Measurements from ENCODE around the gene ZNF286A. TPM values are rescaled to one million over a fixed set of nuclear protein-coding genes. Genes with fewer than 3 reads are reported as not detected.
"Not testable (repeated sequence)": the region's sequence is repeated elsewhere in the genome, so short reads cannot be mapped to it uniquely, and the experiment has no call there.

Gene ZNF286A
- total RNA-seq, result 10 to 100 TPM; 30.1 to 35.3 TPM

DNA sequence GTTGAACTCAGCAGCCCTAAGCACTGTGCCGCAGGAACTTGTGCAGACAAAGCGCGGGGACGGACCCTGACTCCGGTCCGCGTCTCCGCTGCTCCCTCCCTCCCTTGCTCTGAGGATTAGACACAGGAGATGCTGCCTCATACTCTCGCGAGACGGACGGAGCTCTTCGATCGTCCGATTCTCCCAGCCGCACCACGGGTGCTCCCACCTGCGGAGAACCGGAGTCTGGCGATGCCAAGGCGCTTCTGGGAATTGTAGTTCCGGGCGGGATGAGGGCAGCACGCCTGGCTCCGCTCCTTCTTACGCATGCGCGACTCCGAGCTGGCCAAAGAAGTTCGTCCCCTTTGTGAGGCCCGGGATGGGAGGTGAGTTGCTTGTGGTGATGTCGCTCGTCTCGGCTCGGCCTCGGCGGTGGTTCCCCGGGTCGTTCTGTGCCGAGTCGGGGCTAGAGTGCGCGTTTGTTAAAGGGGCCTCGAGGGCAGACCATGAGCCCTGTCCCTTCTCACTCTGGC is at the start of gene ZNF286A:
Gene ZNF286A, plus strand, starts transcription at position 340 of the 512 bp plus-strand sequence. CDS start 578 bp downstream, outside the sequence.
- H3K9me3 Mint-ChIP-seq (ENCODE audit: low read depth); H3K4me1 Mint-ChIP-seq; CTCF ChIA-PET; POLR2A ChIA-PET; H3K27me3 Mint-ChIP-seq: not testable (repeated sequence)
- Mint-ChIP-seq H3K27ac (peak within 1 kb of the TSS; percentile 82), H3K36me3 (ENCODE audit: low read depth) (peaks cover 22% of the 10 kb centered on the region), H3K4me3 (peak within 1 kb of the TSS; percentile 83)
- peak; percentile 97 for DNase-seq
- peak; percentile 96 for ATAC-seq
- intact Hi-C loops (cut with DNase I, micrococcal nuclease), result loop anchor here in 1 of 2 experiments (1.0 kb wide), 1 partner anchor 15 kb away; the partner anchor contains the start of gene TRIM16

- no peaks in the 10 kb centered on the region for H3K27me3 Mint-ChIP-seq
- no peak overlapping the region for H3K4me3 Mint-ChIP-seq
- intact Hi-C loops (cut with DNase I, micrococcal nuclease), result no loop called here
- ChIA-PET CTCF (interaction anchor here (0.6 kb wide), 1 partner anchor 101 kb away, joined by 3 read pairs; no protein-coding TSS in a partner anchor), POLR2A (no interaction called here)
- peaks cover 12% of the 10 kb centered on the region for H3K4me1 Mint-ChIP-seq
- H3K9me3 Mint-ChIP-seq (ENCODE audit: low read depth), result no peaks in the 10 kb centered on the region
- H3K36me3 Mint-ChIP-seq (ENCODE audit: low read depth), result no peaks in the 10 kb centered on the region
- DNase-seq (no peak), ATAC-seq (no peak)
- no peak overlapping the region for H3K27ac Mint-ChIP-seq
These were observed 49.6 kb upstream of the ZNF286A start for GRCh38 chr17:15649861-15650421.

DNA sequence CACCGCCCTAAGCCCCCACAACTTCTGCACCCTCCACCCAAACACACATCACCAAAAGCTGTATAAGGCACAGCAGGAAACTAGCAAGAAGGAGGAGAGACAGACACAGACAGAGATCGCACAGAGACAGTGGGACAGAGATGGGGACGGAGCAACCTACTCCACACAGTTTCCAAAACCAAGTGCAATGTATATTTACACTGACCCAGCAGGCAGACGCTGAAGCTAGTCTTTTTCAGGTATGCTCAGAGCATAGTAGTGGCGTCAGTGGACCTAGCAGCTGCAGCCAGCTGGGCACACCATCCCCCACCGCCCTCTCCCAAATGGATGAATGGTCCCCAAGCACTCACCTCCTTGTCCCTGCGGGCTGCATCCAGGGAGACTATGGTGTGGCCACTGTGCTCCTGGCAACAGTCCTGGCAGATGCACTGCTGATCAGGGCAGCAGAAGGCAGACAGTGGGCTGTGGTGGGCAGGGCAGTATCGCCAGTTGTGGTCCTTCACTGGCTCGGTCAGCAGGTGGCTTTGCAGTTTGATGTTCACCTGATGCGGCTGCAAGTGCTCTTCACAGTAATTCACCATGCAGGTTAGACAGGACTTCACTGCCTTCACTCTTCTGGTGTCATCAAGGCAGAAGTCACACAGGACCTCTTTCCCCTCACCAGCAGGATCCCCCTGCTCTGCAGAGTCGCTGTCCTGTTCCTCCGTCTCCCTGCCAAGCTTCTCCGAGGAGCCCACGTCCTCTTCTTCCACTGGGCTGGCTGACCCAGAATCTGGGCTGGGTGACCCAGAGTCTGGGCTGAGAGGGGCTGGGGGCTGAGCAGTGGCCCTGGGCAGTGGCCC is 48.6 kb upstream of the ZNF286A start:
- no peak overlapping the region for H3K4me3 Mint-ChIP-seq
- intact Hi-C loops (cut with DNase I, micrococcal nuclease), result no loop called here
- POLR2A ChIA-PET, result no interaction called here
- DNase-seq (no peak), ATAC-seq (no peak)
- no peak overlapping the region for H3K27ac Mint-ChIP-seq
- peaks cover 8% of the 10 kb centered on the region for H3K4me1 Mint-ChIP-seq
- H3K36me3 Mint-ChIP-seq (ENCODE audit: low read depth), result no peaks in the 10 kb centered on the region
- no peaks in the 10 kb centered on the region for H3K9me3 Mint-ChIP-seq (ENCODE audit: low read depth)
- CTCF ChIA-PET, result no interaction called here
- H3K27me3 Mint-ChIP-seq, result no peaks in the 10 kb centered on the region

GRCh38 chr17:15651583-15652110 is 47.9 kb upstream of the ZNF286A start:
- Mint-ChIP-seq H3K36me3 (ENCODE audit: low read depth) (peaks cover 3% of the 10 kb centered on the region), H3K9me3 (ENCODE audit: low read depth) (no peaks in the 10 kb centered on the region), H3K27me3 (no peaks in the 10 kb centered on the region), H3K27ac (no peak overlapping the region), H3K4me1 (peaks cover 8% of the 10 kb centered on the region), H3K4me3 (peak overlapping the region; percentile 15)
- ChIA-PET POLR2A (no interaction called here), CTCF (interaction anchor here (0.5 kb wide), 1 partner anchor 349 kb away, joined by 3 read pairs; no protein-coding TSS in a partner anchor)
- intact Hi-C loops (cut with DNase I, micrococcal nuclease), result no loop called here
- ATAC-seq (peak; percentile 89), DNase-seq (peak; percentile 64)

GRCh38 chr17:15652960-15653359 is 46.6 kb upstream of the ZNF286A start:
- no peaks in the 10 kb centered on the region for H3K9me3 Mint-ChIP-seq (ENCODE audit: low read depth)
- no peaks in the 10 kb centered on the region for H3K27me3 Mint-ChIP-seq
- peak overlapping the region; percentile 22 for H3K27ac Mint-ChIP-seq
- intact Hi-C loops (cut with DNase I, micrococcal nuclease), result no loop called here
- H3K4me3 Mint-ChIP-seq, result no peak overlapping the region
- ATAC-seq, result no peak
- ChIA-PET CTCF (no interaction called here), POLR2A (no interaction called here)
- no peak for DNase-seq
- peaks cover 8% of the 10 kb centered on the region for H3K36me3 Mint-ChIP-seq (ENCODE audit: low read depth)
- peaks cover 8% of the 10 kb centered on the region for H3K4me1 Mint-ChIP-seq

- CTCF ChIA-PET; H3K36me3 Mint-ChIP-seq (ENCODE audit: low read depth); H3K4me3 Mint-ChIP-seq; POLR2A ChIA-PET; H3K4me1 Mint-ChIP-seq; H3K9me3 Mint-ChIP-seq (ENCODE audit: low read depth); DNase-seq; intact Hi-C loops (cut with DNase I, micrococcal nuclease); H3K27me3 Mint-ChIP-seq; H3K27ac Mint-ChIP-seq; ATAC-seq: not testable (repeated sequence)
These were observed 45.2 kb upstream of the ZNF286A start for GRCh38 chr17:15654401-15654800.

GRCh38 chr17:15654886-15655561 is 44.5 kb upstream of the ZNF286A start:
- intact Hi-C loops (cut with DNase I, micrococcal nuclease), result no loop called here
- Mint-ChIP-seq H3K4me1 (peaks cover 8% of the 10 kb centered on the region), H3K27ac (no peak overlapping the region), H3K4me3 (no peak overlapping the region), H3K9me3 (ENCODE audit: low read depth) (no peaks in the 10 kb centered on the region), H3K27me3 (no peaks in the 10 kb centered on the region), H3K36me3 (ENCODE audit: low read depth) (peaks cover 8% of the 10 kb centered on the region)
- ChIA-PET CTCF (no interaction called here), POLR2A (no interaction called here)
- ATAC-seq (no peak), DNase-seq (no peak)

GRCh38 chr17:15657868-15658267 is 41.7 kb upstream of the ZNF286A start:
- POLR2A ChIA-PET, result no interaction called here
- CTCF ChIA-PET, result interaction anchor here (0.7 kb wide), 1 partner anchor 59 kb away, joined by 3 read pairs; no protein-coding TSS in a partner anchor
- H3K36me3 Mint-ChIP-seq (ENCODE audit: low read depth), result peaks cover 14% of the 10 kb centered on the region
- H3K4me1 Mint-ChIP-seq, result no peaks in the 10 kb centered on the region
- ATAC-seq, result no peak
- no peak for DNase-seq
- H3K4me3 Mint-ChIP-seq, result no peak overlapping the region
- no peak overlapping the region for H3K27ac Mint-ChIP-seq
- H3K27me3 Mint-ChIP-seq, result no peaks in the 10 kb centered on the region
- intact Hi-C loops (cut with DNase I, micrococcal nuclease), result no loop called here
- no peaks in the 10 kb centered on the region for H3K9me3 Mint-ChIP-seq (ENCODE audit: low read depth)

DNA sequence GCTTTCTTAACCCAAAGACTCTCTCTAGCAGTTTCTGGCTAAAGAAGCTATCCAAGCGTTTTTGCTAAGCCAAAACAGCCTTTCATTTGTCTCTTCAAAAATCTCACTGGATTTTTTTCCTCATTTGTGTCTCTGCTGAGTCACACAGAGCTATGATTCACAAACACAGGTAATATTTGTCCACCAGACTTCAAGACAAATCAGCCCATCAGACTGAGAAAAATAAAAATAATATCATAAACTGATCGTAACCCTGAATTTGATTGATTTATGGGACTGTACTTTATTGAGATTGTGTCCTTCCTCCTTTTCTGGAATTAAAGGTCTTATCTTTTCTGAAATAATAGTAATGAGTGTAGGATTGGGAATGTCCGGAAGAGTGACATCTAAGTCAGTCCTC is 41.3 kb upstream of the ZNF286A start:
- ChIA-PET CTCF (interaction anchor here (0.7 kb wide), 1 partner anchor 59 kb away, joined by 3 read pairs; no protein-coding TSS in a partner anchor), POLR2A (no interaction called here)
- Mint-ChIP-seq H3K9me3 (ENCODE audit: low read depth) (no peaks in the 10 kb centered on the region), H3K36me3 (ENCODE audit: low read depth) (peaks cover 18% of the 10 kb centered on the region), H3K4me3 (no peak overlapping the region), H3K27ac (no peak overlapping the region), H3K4me1 (no peaks in the 10 kb centered on the region), H3K27me3 (no peaks in the 10 kb centered on the region)
- intact Hi-C loops (cut with DNase I, micrococcal nuclease), result no loop called here
- no peak for DNase-seq
- no peak for ATAC-seq

DNA sequence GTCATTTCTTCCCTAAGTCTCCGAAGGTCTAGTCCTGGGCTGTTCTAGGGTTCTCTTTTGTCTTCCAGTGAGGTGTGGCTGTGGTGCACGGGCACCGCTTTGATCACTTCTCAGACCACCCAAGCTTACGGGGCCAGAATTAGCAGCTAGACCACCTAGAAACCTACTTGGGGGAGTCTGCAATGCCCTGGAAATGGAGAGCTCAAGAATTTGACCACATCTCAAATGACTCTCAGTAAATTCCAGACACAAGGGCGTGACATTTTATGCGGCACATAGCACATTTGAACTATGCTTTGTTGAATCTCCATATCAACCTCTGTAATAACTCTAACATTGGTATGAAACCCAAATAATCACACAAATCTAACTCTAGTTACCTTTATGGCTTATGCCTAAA is 40.3 kb upstream of the ZNF286A start:
- DNase-seq (no peak), ATAC-seq (no peak)
- Mint-ChIP-seq H3K4me1 (no peaks in the 10 kb centered on the region), H3K27ac (no peak overlapping the region), H3K9me3 (ENCODE audit: low read depth) (no peaks in the 10 kb centered on the region), H3K4me3 (no peak overlapping the region), H3K36me3 (ENCODE audit: low read depth) (peaks cover 27% of the 10 kb centered on the region), H3K27me3 (no peaks in the 10 kb centered on the region)
- POLR2A ChIA-PET, result interaction anchor here (0.6 kb wide), 2 partner anchors 53 to 86 kb away, joined by 3 to 4 read pairs; no protein-coding TSS in a partner anchor
- intact Hi-C loops (cut with DNase I, micrococcal nuclease), result no loop called here
- CTCF ChIA-PET, result interaction anchor here (0.6 kb wide), 1 partner anchor 517 kb away, joined by 3 read pairs; no protein-coding TSS in a partner anchor

- peaks cover 30% of the 10 kb centered on the region for H3K36me3 Mint-ChIP-seq (ENCODE audit: low read depth)
- POLR2A ChIA-PET, result interaction anchor here (0.6 kb wide), 2 partner anchors 52 to 86 kb away, joined by 3 to 4 read pairs; no protein-coding TSS in a partner anchor
- intact Hi-C loops (cut with DNase I, micrococcal nuclease), result no loop called here
- H3K27ac Mint-ChIP-seq, result no peak overlapping the region
- H3K4me1 Mint-ChIP-seq, result no peaks in the 10 kb centered on the region
- ATAC-seq (no peak), DNase-seq (no peak)
- no peak overlapping the region for H3K4me3 Mint-ChIP-seq
- CTCF ChIA-PET, result no interaction called here
- H3K9me3 Mint-ChIP-seq (ENCODE audit: low read depth), result no peaks in the 10 kb centered on the region
- H3K27me3 Mint-ChIP-seq, result no peaks in the 10 kb centered on the region
These were observed 39.9 kb upstream of the ZNF286A start for GRCh38 chr17:15659663-15660062.

Data from activated CD4-positive, alpha-beta T cell treated with anti-CD3 and anti-CD28 coated beads for 36 hours (primary cell).